Measurements from ENCODE around the gene GREB1L. TPM values are rescaled to one million over a fixed set of nuclear protein-coding genes. Genes with fewer than 3 reads are reported as not detected.

The GREB1L gene
- polyA plus RNA-seq, 1 donor from 2014 or later: 23.3 TPM

GRCh38 chr18:21264651-21265050 lies 22.6 kb downstream of the GREB1L start:
- Histone ChIP-seq H3K27ac (ENCODE audit: low read length) (no peak overlapping the region), H3K9me3 (ENCODE audit: low read length) (no peaks in the 10 kb centered on the region), H3K4me3 (ENCODE audit: low read length) (peak overlapping the region; percentile 22), H3K4me2 (ENCODE audit: low read length) (no peak overlapping the region), H3K36me3 (ENCODE audit: insufficient read depth, low read length) (no peaks in the 10 kb centered on the region), H3K27me3 (ENCODE audit: insufficient read depth, low read depth, low read length) (no peaks in the 10 kb centered on the region), H4K20me1 (ENCODE audit: insufficient read depth) (no peaks in the 10 kb centered on the region), H3K79me2 (replicated peaks; ENCODE audit: insufficient read depth, low read length) (peaks cover 18% of the 10 kb centered on the region), H2AFZ (ENCODE audit: low read depth, low read length) (no peak overlapping the region), H3K9ac (ENCODE audit: low read length) (no peak overlapping the region), H3F3A (ENCODE audit: insufficient read depth, low read length, poor library complexity, severe bottlenecking) (no peaks in the 10 kb centered on the region), H3K9me2 (ENCODE audit: insufficient read depth, low read length) (no peaks in the 10 kb centered on the region)
- no peak for TF ChIP-seq EP300 (conservative IDR thresholded peaks at IDR 0.05; ENCODE audit: poor library complexity, severe bottlenecking)
- no peak for TF ChIP-seq SMC3 (conservative IDR thresholded peaks at IDR 0.05; ENCODE audit: poor library complexity)
- no peak for TF ChIP-seq MXI1 (conservative IDR thresholded peaks at IDR 0.05; ENCODE audit: poor library complexity, severe bottlenecking)
- no peak for TF ChIP-seq TAF1 (IDR thresholded peaks at IDR 0.05; ENCODE audit: low read depth)
- no peak for TF ChIP-seq RAD21 (conservative IDR thresholded peaks at IDR 0.05)
- TF ChIP-seq CTCF (IDR thresholded peaks at IDR 0.05; ENCODE audit: poor library complexity, severe bottlenecking): no peak
- no peak for TF ChIP-seq POLR2AphosphoS5 (IDR thresholded peaks at IDR 0.05)
- TF ChIP-seq EZH2 (IDR thresholded peaks at IDR 0.05; ENCODE audit: borderline replicate concordance, insufficient read depth, low read length, poor library complexity, severe bottlenecking): no peak
- no peak for TF ChIP-seq REST (IDR thresholded peaks at IDR 0.05; ENCODE audit: borderline replicate concordance)

GRCh38 chr18:21265971-21266673 lies 24.1 kb downstream of the GREB1L start:
- H3K9me3 ChIP-seq (ENCODE audit: low read length): no peaks in the 10 kb centered on the region
- H3K27me3 ChIP-seq (ENCODE audit: insufficient read depth, low read depth, low read length): no peaks in the 10 kb centered on the region
- no peak for TF ChIP-seq EZH2 (IDR thresholded peaks at IDR 0.05; ENCODE audit: borderline replicate concordance, insufficient read depth, low read length, poor library complexity, severe bottlenecking)
- TF ChIP-seq TAF1 (IDR thresholded peaks at IDR 0.05; ENCODE audit: low read depth): no peak
- TF ChIP-seq SMC3 (conservative IDR thresholded peaks at IDR 0.05; ENCODE audit: poor library complexity): no peak
- TF ChIP-seq MXI1 (conservative IDR thresholded peaks at IDR 0.05; ENCODE audit: poor library complexity, severe bottlenecking): no peak
- TF ChIP-seq RAD21 (conservative IDR thresholded peaks at IDR 0.05): no peak
- TF ChIP-seq REST (IDR thresholded peaks at IDR 0.05; ENCODE audit: borderline replicate concordance): no peak
- TF ChIP-seq POLR2AphosphoS5 (IDR thresholded peaks at IDR 0.05): no peak
- TF ChIP-seq EP300 (conservative IDR thresholded peaks at IDR 0.05; ENCODE audit: poor library complexity, severe bottlenecking): no peak
- no peak for TF ChIP-seq CTCF (IDR thresholded peaks at IDR 0.05; ENCODE audit: poor library complexity, severe bottlenecking)
- no peaks in the 10 kb centered on the region for H3K9me2 ChIP-seq (ENCODE audit: insufficient read depth, low read length)
- no peaks in the 10 kb centered on the region for H3F3A ChIP-seq (ENCODE audit: insufficient read depth, low read length, poor library complexity, severe bottlenecking)
- H2AFZ ChIP-seq (ENCODE audit: low read depth, low read length): no peak overlapping the region
- no peaks in the 10 kb centered on the region for H3K36me3 ChIP-seq (ENCODE audit: insufficient read depth, low read length)
- no peak overlapping the region for H3K4me3 ChIP-seq (ENCODE audit: low read length)
- H4K20me1 ChIP-seq (ENCODE audit: insufficient read depth): no peaks in the 10 kb centered on the region
- H3K79me2 ChIP-seq (replicated peaks; ENCODE audit: insufficient read depth, low read length): peaks cover 6% of the 10 kb centered on the region
- H3K4me2 ChIP-seq (ENCODE audit: low read length): no peak overlapping the region
- no peak overlapping the region for H3K9ac ChIP-seq (ENCODE audit: low read length)
- no peak overlapping the region for H3K27ac ChIP-seq (ENCODE audit: low read length)
